Panc1 (cell line): ENCODE data around the gene EIPR1.

Experiments
- CTCF ChIP-seq: fragments of 450-650 bp; IDR thresholded peaks from 2 replicates; pipeline ENCODE4 v1.5.1; 2017; ENCODE audit warnings: mild to moderate bottlenecking
- POLR2AphosphoS5 ChIP-seq: IDR thresholded peaks from 2 replicates; pipeline ENCODE4 v1.6.1; 2012; ENCODE audit warnings: mild to moderate bottlenecking, low read depth, low read length, moderate library complexity
- REST ChIP-seq, 2 experiments: IDR thresholded peaks; 2 replicates each; pipeline ENCODE4 v1.6.1; 2011 to 2012; ENCODE audit warnings: low read depth in 2 of 2, control low read depth in 1 of 2, low read length in 1 of 2, mild to moderate bottlenecking in 1 of 2, moderate library complexity in 1 of 2; ENCODE audit not compliant: insufficient read depth in 1 of 2
- SIN3A ChIP-seq: IDR thresholded peaks from 2 replicates; pipeline ENCODE4 v1.6.1; 2012; ENCODE audit warnings: low read depth, mild to moderate bottlenecking, low read length, moderate library complexity, borderline replicate concordance; ENCODE audit not compliant: insufficient read depth
- TCF7L2 ChIP-seq: IDR thresholded peaks from 2 replicates; pipeline ENCODE4 v1.6.1; 2011; ENCODE audit warnings: mild to moderate bottlenecking, low read depth, low read length, inconsistent platforms

GRCh38 chr2:3268705-3269029, 109.0 kb downstream of the EIPR1 start:
- TF ChIP-seq POLR2AphosphoS5 (no peak), CTCF (no peak), REST (IDR thresholded peaks at IDR 0.05; ENCODE audit: insufficient read depth in 1 of 2, low read depth in 2 of 2, low read length in 1 of 2) (no peak), TCF7L2 (no peak), SIN3A (no peak)
